NT2/D1 (cell line): ENCODE data around the gene SNCG.
"Not testable (repeated sequence)": the region's sequence is repeated elsewhere in the genome, so short reads cannot be mapped to it uniquely, and the experiment has no call there.

ENCODE experiments used
- DNase-seq: peaks from one replicate; pipeline ENCODE4 v3.0.0-alpha.2; 2011; ENCODE audit warnings: low read depth, low spot score
- H3K27me3 ChIP-seq: 2 replicates; pipeline ENCODE4 v1.6.0; 2011; ENCODE audit warnings: mild to moderate bottlenecking; ENCODE audit not compliant: insufficient read length, insufficient read depth
- H3K36me3 ChIP-seq: 2 replicates; pipeline ENCODE4 v1.6.1; 2011; ENCODE audit warnings: mild to moderate bottlenecking, low read length, mixed read lengths; ENCODE audit not compliant: insufficient read depth, insufficient read length
- H3K4me1 ChIP-seq: 2 replicates; pipeline ENCODE4 v1.5.1; 2011; ENCODE audit not compliant: insufficient read depth, insufficient read length
- H3K4me3 ChIP-seq: 2 replicates; pipeline ENCODE4 v1.5.1; 2011; ENCODE audit warnings: low read depth; ENCODE audit not compliant: insufficient read length
- H3K9ac ChIP-seq: 2 replicates; pipeline ENCODE4 v1.6.0; 2011; ENCODE audit warnings: low read depth; ENCODE audit not compliant: insufficient read length
- H3K9me3 ChIP-seq: 2 replicates; pipeline ENCODE4 v1.5.1; 2011; ENCODE audit warnings: mild to moderate bottlenecking, low read length; ENCODE audit not compliant: insufficient read depth
- SUZ12 ChIP-seq: IDR thresholded peaks from 2 replicates; pipeline ENCODE4 v1.6.1; 2011; ENCODE audit not compliant: insufficient read length, insufficient read depth; ENCODE audit errors: extremely low read depth
- YY1 ChIP-seq: IDR thresholded peaks from 2 replicates; pipeline ENCODE4 v1.6.1; 2011; ENCODE audit not compliant: insufficient read length, insufficient read depth
- ZNF274 ChIP-seq: IDR thresholded peaks from 2 replicates; pipeline ENCODE4 v1.6.1; 2011; ENCODE audit warnings: mild to moderate bottlenecking, low read depth, low read length

The SNCG gene

GRCh38 chr10:86958116-86958900, at the start of gene SNCG:
Gene SNCG (plus strand): TSS chr10:86958599. CDS start chr10:86958698, 99 bp downstream.
- Histone ChIP-seq H3K9me3 (no peaks in the 10 kb centered on the region), H3K4me3 (no peak within 1 kb of the TSS), H3K27me3 (no peaks in the 10 kb centered on the region), H3K4me1 (peaks cover 67% of the 10 kb centered on the region), H3K9ac (peak within 1 kb of the TSS; percentile 64), H3K36me3 (no peaks in the 10 kb centered on the region)
- no peak for TF ChIP-seq ZNF274
- DNase-seq: no peak

DNA sequence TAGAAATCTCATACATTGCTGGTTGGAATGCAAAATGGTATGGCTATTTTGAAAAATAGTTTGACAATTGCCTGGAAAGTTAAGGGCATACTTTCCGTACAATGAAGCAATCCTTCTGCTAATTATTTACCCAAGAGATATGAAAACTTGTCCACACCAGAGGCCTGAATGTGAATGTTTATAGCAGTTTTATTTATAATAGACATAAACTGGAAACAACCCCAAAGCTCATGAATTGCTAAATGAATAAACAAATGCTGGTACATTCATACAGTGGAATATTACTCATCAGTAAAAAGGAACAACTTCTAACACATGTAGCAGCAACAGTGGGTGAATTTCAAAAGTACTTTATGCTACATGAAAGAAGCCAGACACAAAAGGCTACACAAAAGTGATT, 43.7 kb upstream of the SNCG start:
- H3K36me3 ChIP-seq: peaks cover 57% of the 10 kb centered on the region
- TF ChIP-seq ZNF274 (no peak), YY1 (no peak), SUZ12 (no peak)

GRCh38 chr10:86918022-86918471, 40.4 kb upstream of the SNCG start:
- Histone ChIP-seq H3K9me3 (no peaks in the 10 kb centered on the region), H3K4me1 (no peaks in the 10 kb centered on the region), H3K27me3 (no peaks in the 10 kb centered on the region), H3K9ac (no peak overlapping the region), H3K4me3 (no peak overlapping the region), H3K36me3 (peaks cover 71% of the 10 kb centered on the region)
- no peak for TF ChIP-seq ZNF274
- TF ChIP-seq SUZ12: no peak
- no peak for TF ChIP-seq YY1
- no peak for DNase-seq

More for the DNA sequence above, 43.7 kb upstream of the SNCG start:
- Histone ChIP-seq H3K4me3 (no peak overlapping the region), H3K27me3 (no peaks in the 10 kb centered on the region), H3K4me1 (no peaks in the 10 kb centered on the region), H3K9me3 (no peaks in the 10 kb centered on the region), H3K9ac (no peak overlapping the region)
- DNase-seq: no peak

GRCh38 chr10:86922553-86922961, 35.8 kb upstream of the SNCG start:
- DNase-seq: no peak
- no peaks in the 10 kb centered on the region for H3K27me3 ChIP-seq
- no peaks in the 10 kb centered on the region for H3K4me1 ChIP-seq
- H3K4me3 ChIP-seq: no peak overlapping the region
- H3K9me3 ChIP-seq: no peaks in the 10 kb centered on the region
- H3K36me3 ChIP-seq: peaks cover 58% of the 10 kb centered on the region
- no peak for TF ChIP-seq SUZ12
- no peak for TF ChIP-seq YY1
- no peak for TF ChIP-seq ZNF274
- no peak overlapping the region for H3K9ac ChIP-seq

DNA sequence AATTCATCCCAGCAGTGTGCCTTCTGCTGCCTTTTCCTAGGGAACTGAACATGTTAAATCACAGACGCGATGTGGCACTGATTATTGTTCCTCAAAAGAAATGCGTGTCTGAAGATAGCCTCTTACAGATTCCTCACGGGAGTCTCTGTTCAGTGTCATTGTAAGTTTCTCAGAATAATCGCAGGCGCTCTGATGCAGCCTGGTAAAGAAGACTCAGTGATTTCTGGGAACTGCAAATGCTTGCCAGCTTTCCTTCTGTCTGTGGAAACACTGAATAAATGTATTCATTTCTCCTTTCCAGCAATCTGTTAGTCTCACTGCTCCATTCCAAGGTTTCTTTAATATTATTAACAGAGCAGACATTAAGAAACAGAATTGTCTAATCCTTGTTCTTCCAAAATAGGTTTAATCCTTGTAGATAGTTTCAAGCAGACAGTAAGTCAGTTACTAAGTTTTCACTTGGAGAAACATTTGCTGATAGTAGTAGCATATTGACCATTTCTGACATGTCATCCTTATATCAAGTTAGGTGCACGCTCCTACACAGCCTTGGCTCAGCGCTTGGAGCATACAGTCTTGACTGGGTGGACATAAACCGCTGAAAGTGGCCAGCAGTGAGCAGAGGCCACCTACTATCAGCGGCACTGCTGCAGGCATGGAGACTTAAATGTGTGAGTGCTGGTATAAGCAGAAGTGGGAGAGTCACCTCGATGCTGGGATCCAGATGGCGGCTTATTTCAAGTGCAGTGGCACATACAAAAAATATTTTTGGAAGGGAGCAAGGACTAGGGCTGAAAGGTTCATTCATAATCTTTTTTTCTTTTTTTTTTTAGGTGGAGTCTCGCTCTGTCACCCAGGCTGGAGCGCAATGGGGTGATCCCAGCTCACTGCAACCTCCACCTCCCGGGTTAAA, 28.7 kb upstream of the SNCG start:
- H3K4me3 ChIP-seq: no peak overlapping the region
- H3K27me3 ChIP-seq: no peaks in the 10 kb centered on the region
- peaks cover 30% of the 10 kb centered on the region for H3K36me3 ChIP-seq
- no peaks in the 10 kb centered on the region for H3K9me3 ChIP-seq
- TF ChIP-seq SUZ12 (no peak), YY1 (no peak), ZNF274 (no peak)
- H3K9ac ChIP-seq: no peak overlapping the region
- no peak for DNase-seq
- no peaks in the 10 kb centered on the region for H3K4me1 ChIP-seq

GRCh38 chr10:86931872-86932271, 26.5 kb upstream of the SNCG start:
- no peak for TF ChIP-seq YY1
- no peak for TF ChIP-seq SUZ12
- TF ChIP-seq ZNF274: no peak
- Histone ChIP-seq H3K27me3 (no peaks in the 10 kb centered on the region), H3K9me3 (no peaks in the 10 kb centered on the region), H3K4me3 (no peak overlapping the region), H3K9ac (no peak overlapping the region), H3K4me1 (no peaks in the 10 kb centered on the region), H3K36me3 (peaks cover 23% of the 10 kb centered on the region)
- DNase-seq: no peak

GRCh38 chr10:86932674-86933073, 25.7 kb upstream of the SNCG start:
- Histone ChIP-seq H3K27me3 (no peaks in the 10 kb centered on the region), H3K36me3 (peaks cover 17% of the 10 kb centered on the region), H3K4me1 (no peaks in the 10 kb centered on the region), H3K9ac (no peak overlapping the region), H3K4me3 (no peak overlapping the region), H3K9me3 (no peaks in the 10 kb centered on the region)
- no peak for TF ChIP-seq ZNF274
- TF ChIP-seq YY1: no peak
- no peak for TF ChIP-seq SUZ12
- no peak for DNase-seq

DNA sequence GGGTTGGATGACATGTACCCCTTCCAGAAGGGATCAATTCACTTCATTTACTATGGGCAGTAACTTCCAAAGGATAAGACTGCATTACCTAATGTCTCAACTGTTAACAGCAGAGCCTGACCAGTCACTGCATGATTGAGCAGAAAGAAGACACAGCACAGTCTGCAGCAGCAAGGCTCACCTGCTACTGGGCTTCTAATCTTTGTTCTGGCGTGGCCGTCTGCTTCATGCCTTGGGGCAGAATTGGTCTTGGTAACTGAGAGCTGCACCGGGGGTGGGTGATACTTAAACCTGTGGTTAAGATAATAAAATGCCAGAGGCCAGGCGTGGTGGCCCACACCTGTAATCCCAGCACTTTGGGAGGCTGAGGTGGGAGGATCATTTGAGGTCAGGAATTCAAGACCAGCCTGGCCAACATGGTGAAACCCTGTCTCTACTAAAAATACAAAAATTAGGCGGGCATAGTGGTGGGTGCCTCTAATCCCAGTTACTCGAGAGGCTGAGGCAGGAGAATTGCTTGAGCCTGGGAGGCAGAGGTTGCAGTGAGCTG, 24.2 kb upstream of the SNCG start:
- H3K9ac ChIP-seq, H3K27me3 ChIP-seq, DNase-seq, H3K9me3 ChIP-seq, H3K4me1 ChIP-seq, H3K4me3 ChIP-seq: not testable (repeated sequence)
- peaks cover 15% of the 10 kb centered on the region for H3K36me3 ChIP-seq
